Activated T-cell treated with anti-CD3 and anti-CD28 coated beads for 48 hours (primary cell): ENCODE data around the gene PKN1.
"Not testable (repeated sequence)": the region's sequence is repeated elsewhere in the genome, so short reads cannot be mapped to it uniquely, and the experiment has no call there.

Experiments
- DNase-seq: peaks from one replicate; pipeline ENCODE4 v3.0.0-alpha.2; 2020; ENCODE audit warnings: low read depth

Gene PKN1

GRCh38 chr19:14432791-14433553, at the start of gene PKN1:
Gene PKN1, plus strand, starts transcription at chr19:14433306. Its CDS starts 216 bp downstream, at chr19:14433522.
- peak; percentile 64 for DNase-seq

- DNase-seq: no peak
Observed at GRCh38 chr19:14383661-14384555, 49.2 kb upstream of the PKN1 start.

GRCh38 chr19:14385492-14385891, 47.6 kb upstream of the PKN1 start:
- DNase-seq: no peak

GRCh38 chr19:14390548-14390947, 42.6 kb upstream of the PKN1 start:
- DNase-seq: no peak

GRCh38 chr19:14391156-14391821, 41.8 kb upstream of the PKN1 start:
- no peak for DNase-seq

- DNase-seq: no peak
Observed at GRCh38 chr19:14393329-14393728, 39.8 kb upstream of the PKN1 start.

GRCh38 chr19:14394167-14394566, 38.9 kb upstream of the PKN1 start:
- no peak for DNase-seq

- DNase-seq: no peak
Observed at GRCh38 chr19:14395262-14395661, 37.8 kb upstream of the PKN1 start.

- no peak for DNase-seq
Observed at GRCh38 chr19:14395710-14396336, 37.3 kb upstream of the PKN1 start.

GRCh38 chr19:14396730-14397129, 36.4 kb upstream of the PKN1 start:
- DNase-seq: not testable (repeated sequence)

- not testable (repeated sequence) for DNase-seq
Observed at GRCh38 chr19:14397168-14397567, 35.9 kb upstream of the PKN1 start.

GRCh38 chr19:14400951-14401431, 32.1 kb upstream of the PKN1 start:
- no peak for DNase-seq

- no peak for DNase-seq
Observed at GRCh38 chr19:14401468-14402195, 31.5 kb upstream of the PKN1 start.

- DNase-seq: no peak
Observed at GRCh38 chr19:14402332-14403144, 30.6 kb upstream of the PKN1 start.

- DNase-seq: not testable (repeated sequence)
Observed at GRCh38 chr19:14403145-14403930, 29.8 kb upstream of the PKN1 start.

GRCh38 chr19:14404312-14404711, 28.8 kb upstream of the PKN1 start:
- DNase-seq: no peak

- no peak for DNase-seq
Observed at GRCh38 chr19:14405380-14405757, 27.7 kb upstream of the PKN1 start.

- peak; percentile 93 for DNase-seq
Observed at GRCh38 chr19:14405758-14406644, 27.1 kb upstream of the PKN1 start.
